ENCODE results near the gene CILP2. TPM values are rescaled to one million over a fixed set of nuclear protein-coding genes. Genes with fewer than 3 reads are reported as not detected.

Gene CILP2
- total RNA-seq, 2 experiments from 2014 or later, result 0.19 to 0.27 TPM

GRCh38 chr19:19578252-19578651 is 40.2 kb downstream of the CILP2 start:
- no peaks in the 10 kb centered on the region for H3K9me3 Mint-ChIP-seq (ENCODE audit: low read depth)
- peaks cover 6% of the 10 kb centered on the region for H3K4me1 Mint-ChIP-seq
- H3K36me3 Mint-ChIP-seq (ENCODE audit: low read depth), result peaks cover 5% of the 10 kb centered on the region
- DNase-seq (no peak), ATAC-seq (no peak)
- no peaks in the 10 kb centered on the region for H3K27me3 Mint-ChIP-seq
- intact Hi-C loops (cut with DNase I, micrococcal nuclease), result no loop called here
- no peak overlapping the region for H3K27ac Mint-ChIP-seq
- CTCF ChIA-PET, result interaction anchor here (0.7 to 1.2 kb wide), 6 partner anchors 12 to 189 kb away, joined by 3 to 4 read pairs (median 4); partner anchors contain the start of gene GMIP
- H3K4me3 Mint-ChIP-seq, result no peak overlapping the region
- POLR2A ChIA-PET, result interaction anchor here (0.7 kb wide), 1 partner anchor 18 kb away, joined by 5 read pairs; no protein-coding TSS in a partner anchor

- peaks cover 5% of the 10 kb centered on the region for H3K36me3 Mint-ChIP-seq (ENCODE audit: low read depth)
- ChIA-PET POLR2A (no interaction called here), CTCF (interaction anchor here (1.2 to 1.7 kb wide), 2 partner anchors 24 to 26 kb away, joined by 3 to 4 read pairs; no protein-coding TSS in a partner anchor)
- no peaks in the 10 kb centered on the region for H3K27me3 Mint-ChIP-seq
- ATAC-seq (peak; percentile 36), DNase-seq (peak; percentile 15)
- H3K9me3 Mint-ChIP-seq (ENCODE audit: low read depth), result no peaks in the 10 kb centered on the region
- intact Hi-C loops (cut with DNase I, micrococcal nuclease), result no loop called here
- peaks cover 6% of the 10 kb centered on the region for H3K4me1 Mint-ChIP-seq
- no peak overlapping the region for H3K4me3 Mint-ChIP-seq
- no peak overlapping the region for H3K27ac Mint-ChIP-seq
These were observed 41.7 kb downstream of the CILP2 start for GRCh38 chr19:19579533-19580361.

GRCh38 chr19:19580418-19580817 is 42.4 kb downstream of the CILP2 start:
- Mint-ChIP-seq H3K4me3 (no peak overlapping the region), H3K4me1 (peaks cover 6% of the 10 kb centered on the region), H3K27ac (peak overlapping the region; percentile 37), H3K36me3 (ENCODE audit: low read depth) (peaks cover 6% of the 10 kb centered on the region), H3K27me3 (no peaks in the 10 kb centered on the region), H3K9me3 (ENCODE audit: low read depth) (no peaks in the 10 kb centered on the region)
- DNase-seq (no peak), ATAC-seq (no peak)
- ChIA-PET POLR2A (no interaction called here), CTCF (interaction anchor here (0.6 to 1.7 kb wide), 3 partner anchors 27 to 322 kb away, joined by 3 to 4 read pairs (median 4); no protein-coding TSS in a partner anchor)
- intact Hi-C loops (cut with DNase I, micrococcal nuclease), result no loop called here

GRCh38 chr19:19581391-19581790 is 43.3 kb downstream of the CILP2 start:
- H3K4me3 Mint-ChIP-seq, result no peak overlapping the region
- ATAC-seq, result no peak
- H3K36me3 Mint-ChIP-seq (ENCODE audit: low read depth), result peaks cover 9% of the 10 kb centered on the region
- no peak for DNase-seq
- H3K27me3 Mint-ChIP-seq, result no peaks in the 10 kb centered on the region
- CTCF ChIA-PET, result interaction anchor here (1.7 kb wide), 1 partner anchor 27 kb away, joined by 14 read pairs; no protein-coding TSS in a partner anchor
- H3K9me3 Mint-ChIP-seq (ENCODE audit: low read depth), result no peaks in the 10 kb centered on the region
- H3K27ac Mint-ChIP-seq, result no peak overlapping the region
- H3K4me1 Mint-ChIP-seq, result peaks cover 10% of the 10 kb centered on the region
- intact Hi-C loops (cut with DNase I, micrococcal nuclease), result no loop called here
- POLR2A ChIA-PET, result no interaction called here

- Mint-ChIP-seq H3K9me3 (ENCODE audit: low read depth) (no peaks in the 10 kb centered on the region), H3K27ac (no peak overlapping the region), H3K27me3 (no peaks in the 10 kb centered on the region), H3K4me3 (no peak overlapping the region), H3K36me3 (ENCODE audit: low read depth) (peaks cover 9% of the 10 kb centered on the region), H3K4me1 (peaks cover 10% of the 10 kb centered on the region)
- intact Hi-C loops (cut with DNase I, micrococcal nuclease), result no loop called here
- ATAC-seq, result no peak
- no peak for DNase-seq
- ChIA-PET CTCF (interaction anchor here (0.6 to 1.7 kb wide), 4 partner anchors 22 to 86 kb away, joined by 3 to 14 read pairs (median 6); partner anchors contain the start of gene ZNF101), POLR2A (no interaction called here)
These were observed 44.4 kb downstream of the CILP2 start for GRCh38 chr19:19582471-19582870.

GRCh38 chr19:19584356-19584755 is 46.3 kb downstream of the CILP2 start:
- peaks cover 13% of the 10 kb centered on the region for H3K36me3 Mint-ChIP-seq (ENCODE audit: low read depth)
- intact Hi-C loops (cut with DNase I, micrococcal nuclease), result no loop called here
- no peak overlapping the region for H3K27ac Mint-ChIP-seq
- no peaks in the 10 kb centered on the region for H3K27me3 Mint-ChIP-seq
- peaks cover 24% of the 10 kb centered on the region for H3K4me1 Mint-ChIP-seq
- no peak overlapping the region for H3K4me3 Mint-ChIP-seq
- ChIA-PET POLR2A (no interaction called here), CTCF (no interaction called here)
- no peak for DNase-seq
- ATAC-seq, result no peak
- H3K9me3 Mint-ChIP-seq (ENCODE audit: low read depth), result no peaks in the 10 kb centered on the region

GRCh38 chr19:19587771-19588170 is 49.7 kb downstream of the CILP2 start:
- H3K27ac Mint-ChIP-seq, result peak overlapping the region; percentile 52
- peaks cover 50% of the 10 kb centered on the region for H3K4me1 Mint-ChIP-seq
- DNase-seq (no peak), ATAC-seq (no peak)
- H3K4me3 Mint-ChIP-seq, result no peak overlapping the region
- ChIA-PET CTCF (interaction anchor here (0.7 to 2.0 kb wide), 5 partner anchors 18 to 56 kb away, joined by 3 to 7 read pairs (median 5); partner anchors contain the start of gene GMIP), POLR2A (interaction anchor here (0.7 kb wide), 1 partner anchor 11 kb away, joined by 3 read pairs; no protein-coding TSS in a partner anchor)
- no peaks in the 10 kb centered on the region for H3K9me3 Mint-ChIP-seq (ENCODE audit: low read depth)
- intact Hi-C loops (cut with DNase I, micrococcal nuclease), result no loop called here
- H3K36me3 Mint-ChIP-seq (ENCODE audit: low read depth), result peaks cover 20% of the 10 kb centered on the region
- no peaks in the 10 kb centered on the region for H3K27me3 Mint-ChIP-seq

- peak overlapping the region; percentile 78 for H3K27ac Mint-ChIP-seq
- no peak overlapping the region for H3K4me3 Mint-ChIP-seq
- POLR2A ChIA-PET, result interaction anchor here (0.6 to 0.7 kb wide), 2 partner anchors 14 to 80 kb away, joined by 3 read pairs; no protein-coding TSS in a partner anchor
- peaks cover 54% of the 10 kb centered on the region for H3K4me1 Mint-ChIP-seq
- ATAC-seq (no peak), DNase-seq (no peak)
- intact Hi-C loops (cut with DNase I, micrococcal nuclease), result no loop called here
- no peaks in the 10 kb centered on the region for H3K27me3 Mint-ChIP-seq
- CTCF ChIA-PET, result interaction anchor here (0.6 to 1.5 kb wide), 4 partner anchors 34 to 69 kb away, joined by 3 to 5 read pairs (median 4); partner anchors contain the start of gene GMIP
- peaks cover 25% of the 10 kb centered on the region for H3K36me3 Mint-ChIP-seq (ENCODE audit: low read depth)
- no peaks in the 10 kb centered on the region for H3K9me3 Mint-ChIP-seq (ENCODE audit: low read depth)
These were observed 50.5 kb downstream of the CILP2 start for GRCh38 chr19:19588546-19588945.

GRCh38 chr19:19591133-19591825 is 53.2 kb downstream of the CILP2 start:
- ChIA-PET POLR2A (no interaction called here), CTCF (interaction anchor here (0.5 to 3.1 kb wide), 9 partner anchors 12 to 269 kb away, joined by 3 to 13 read pairs (median 4); partner anchors contain the start of gene GMIP)
- H3K4me1 Mint-ChIP-seq, result peaks cover 66% of the 10 kb centered on the region
- peak overlapping the region; percentile 82 for H3K27ac Mint-ChIP-seq
- H3K9me3 Mint-ChIP-seq (ENCODE audit: low read depth), result no peaks in the 10 kb centered on the region
- peak; percentile 91 for ATAC-seq
- intact Hi-C loops (cut with DNase I, micrococcal nuclease), result loop anchor here (1.0 to 10.0 kb wide), 7 partner anchors 27 to 526 kb away; partner anchors contain the start of genes LPAR2 (in 2 of the 2), GMIP (in 1 of the 2), PBX4 (in 1 of the 2) and SLC25A42 (in 1 of the 2)
- H3K36me3 Mint-ChIP-seq (ENCODE audit: low read depth), result peaks cover 29% of the 10 kb centered on the region
- peak; percentile 85 for DNase-seq
- H3K27me3 Mint-ChIP-seq, result no peaks in the 10 kb centered on the region
- peak overlapping the region; percentile 27 for H3K4me3 Mint-ChIP-seq

- H3K4me3 Mint-ChIP-seq, result no peak overlapping the region
- H3K27me3 Mint-ChIP-seq, result no peaks in the 10 kb centered on the region
- H3K9me3 Mint-ChIP-seq (ENCODE audit: low read depth), result no peaks in the 10 kb centered on the region
- intact Hi-C loops (cut with DNase I, micrococcal nuclease), result loop anchor here (5.0 to 10.0 kb wide), 3 partner anchors 35 to 528 kb away; partner anchors contain the start of genes LPAR2 (in 1 of the 2) and SLC25A42 (in 1 of the 2)
- DNase-seq, result no peak
- H3K4me1 Mint-ChIP-seq, result peaks cover 78% of the 10 kb centered on the region
- peak overlapping the region; percentile 82 for H3K27ac Mint-ChIP-seq
- peaks cover 36% of the 10 kb centered on the region for H3K36me3 Mint-ChIP-seq (ENCODE audit: low read depth)
- ChIA-PET CTCF (interaction anchor here (1.2 to 2.0 kb wide), 3 partner anchors 10 to 74 kb away, joined by 3 to 9 read pairs (median 4); no protein-coding TSS in a partner anchor), POLR2A (no interaction called here)
- no peak for ATAC-seq
These were observed 54.6 kb downstream of the CILP2 start for GRCh38 chr19:19592690-19593089.

- H3K36me3 Mint-ChIP-seq (ENCODE audit: low read depth), result peaks cover 35% of the 10 kb centered on the region
- H3K27ac Mint-ChIP-seq, result peak overlapping the region; percentile 87
- no peaks in the 10 kb centered on the region for H3K27me3 Mint-ChIP-seq
- peaks cover 81% of the 10 kb centered on the region for H3K4me1 Mint-ChIP-seq
- ATAC-seq (no peak), DNase-seq (peak; percentile 49)
- intact Hi-C loops (cut with DNase I, micrococcal nuclease), result loop anchor here (5.0 to 10.0 kb wide), 3 partner anchors 33 to 530 kb away; partner anchors contain the start of genes LPAR2 (in 1 of the 2) and SLC25A42 (in 1 of the 2)
- no peak overlapping the region for H3K4me3 Mint-ChIP-seq
- CTCF ChIA-PET, result interaction anchor here (0.6 to 1.4 kb wide), 2 partner anchors 10 to 42 kb away, joined by 3 to 4 read pairs; no protein-coding TSS in a partner anchor
- POLR2A ChIA-PET, result interaction anchor here (0.6 kb wide), 1 partner anchor 187 kb away, joined by 3 read pairs; no protein-coding TSS in a partner anchor
- no peaks in the 10 kb centered on the region for H3K9me3 Mint-ChIP-seq (ENCODE audit: low read depth)
These were observed 56.3 kb downstream of the CILP2 start for GRCh38 chr19:19594381-19594780.
